GM23338 (cell line): ENCODE results near the gene PLCG2. TPM values are rescaled to one million over a fixed set of nuclear protein-coding genes. Genes with fewer than 3 reads are reported as not detected.
A peak's percentile ranks its signal among the peaks of the same experiment; 100 is the strongest.

Experiments
- ATAC-seq: fragments of 200-7000 bp; cut with Tn5 transposase; 3 replicates; pipeline ENCODE4 v1.9.1; 2020
- DNase-seq: peaks from one replicate; pipeline ENCODE4 v3.0.0-alpha.2; 2015; ENCODE audit warnings: low spot score
- H2AFZ ChIP-seq: fragments of 200-600 bp; sonication (generic); 2 replicates; pipeline ENCODE4 v1.8.0; 2016; ENCODE audit warnings: antibody characterized with exemption, mild to moderate bottlenecking, moderate library complexity
- H3F3A ChIP-seq: fragments of 200-600 bp; sonication (generic); replicated peaks from 2 replicates; pipeline ENCODE4 v1.8.0; 2017; ENCODE audit warnings: antibody characterized with exemption, mixed run types, low read depth
- H3K27ac ChIP-seq: fragments of 200-600 bp; sonication (generic); 2 replicates; pipeline ENCODE4 v1.6.1; 2016; ENCODE audit warnings: low read depth
- H3K27me3 ChIP-seq: fragments of 200-600 bp; sonication (generic); 2 replicates; pipeline ENCODE4 v1.8.0; 2016; ENCODE audit warnings: mild to moderate bottlenecking, mixed run types, moderate library complexity; ENCODE audit not compliant: insufficient read depth
- H3K36me3 ChIP-seq: fragments of 200-600 bp; sonication (generic); 2 replicates; pipeline ENCODE4 v1.8.0; 2016; ENCODE audit warnings: mild to moderate bottlenecking; ENCODE audit not compliant: insufficient read depth
- H3K4me1 ChIP-seq: fragments of 200-600 bp; sonication (generic); 2 replicates; pipeline ENCODE4 v1.8.0; 2016; ENCODE audit warnings: mild to moderate bottlenecking, moderate library complexity; ENCODE audit not compliant: insufficient read depth
- H3K4me2 ChIP-seq: fragments of 200-600 bp; sonication (generic); 2 replicates; pipeline ENCODE4 v1.7.1; 2017; ENCODE audit warnings: mixed run types
- H3K4me3 ChIP-seq: fragments of 200-600 bp; sonication (generic); 2 replicates; pipeline ENCODE4 v1.6.1; 2016; ENCODE audit warnings: mixed run types
- H3K79me2 ChIP-seq: fragments of 200-600 bp; sonication (generic); replicated peaks from 2 replicates; pipeline ENCODE4 v1.8.0; 2017; ENCODE audit warnings: mild to moderate bottlenecking; ENCODE audit not compliant: insufficient read depth
- H3K9me2 ChIP-seq: fragments of 200-600 bp; sonication (generic); 2 replicates; pipeline ENCODE4 v1.8.0; 2017; ENCODE audit not compliant: insufficient read depth
- H4K20me1 ChIP-seq: fragments of 200-600 bp; sonication (generic); replicated peaks from 2 replicates; pipeline ENCODE4 v1.8.0; 2017; ENCODE audit warnings: mild to moderate bottlenecking; ENCODE audit not compliant: insufficient read depth
- H3K27ac Mint-ChIP-seq: 2 replicates; pipeline ENCODE4 v1.8.0; 2020; ENCODE audit warnings: inconsistent platforms, mild to moderate bottlenecking, moderate library complexity, mixed read lengths
- H3K27me3 Mint-ChIP-seq: 3 replicates; pipeline ENCODE4 v1.8.0; 2022; ENCODE audit warnings: low read depth, mild to moderate bottlenecking, moderate library complexity, mixed read lengths, inconsistent platforms; ENCODE audit not compliant: insufficient read depth, poor library complexity
- H3K36me3 Mint-ChIP-seq: 3 replicates; pipeline ENCODE4 v1.8.0; 2021; ENCODE audit warnings: low read depth, mild to moderate bottlenecking, inconsistent platforms, moderate library complexity, mixed read lengths
- H3K4me1 Mint-ChIP-seq: 3 replicates; pipeline ENCODE4 v1.8.0; 2020; ENCODE audit warnings: mild to moderate bottlenecking, inconsistent platforms, mixed read lengths
- H3K4me3 Mint-ChIP-seq: 3 replicates; pipeline ENCODE4 v1.8.0; 2021; ENCODE audit warnings: moderate library complexity, mild to moderate bottlenecking, inconsistent platforms, mixed read lengths
- H3K9me3 Mint-ChIP-seq: 3 replicates; pipeline ENCODE4 v1.8.0; 2020; ENCODE audit warnings: moderate library complexity, mild to moderate bottlenecking, inconsistent platforms, mixed read lengths
- CREB1 ChIP-seq: fragments of 250-450 bp; sonication (Bioruptor Pico); IDR thresholded peaks from 2 replicates; pipeline ENCODE4 v1.5.0; 2020; ENCODE audit warnings: low read depth, mild to moderate bottlenecking, moderate library complexity
- EZH2 ChIP-seq: fragments of 200-600 bp; sonication (generic); IDR thresholded peaks from one replicate; pipeline ENCODE4 v1.8.0; 2017; ENCODE audit warnings: antibody characterized with exemption, mild to moderate bottlenecking, low read depth; ENCODE audit not compliant: unreplicated experiment
- JUNB ChIP-seq: IDR thresholded peaks from one replicate; pipeline ENCODE4 v1.6.1; 2016; ENCODE audit warnings: antibody characterized with exemption; ENCODE audit not compliant: unreplicated experiment
- NANOG ChIP-seq: IDR thresholded peaks from 2 replicates; pipeline ENCODE4 v1.6.1; 2016; ENCODE audit warnings: antibody characterized with exemption, borderline replicate concordance
- POLR2AphosphoS5 ChIP-seq: IDR thresholded peaks from 2 replicates; pipeline ENCODE4 v1.6.1; 2016; ENCODE audit warnings: antibody characterized with exemption, low read depth
- STAT1 ChIP-seq: IDR thresholded peaks from one replicate; pipeline ENCODE4 v1.6.1; 2016; ENCODE audit warnings: antibody characterized with exemption; ENCODE audit not compliant: unreplicated experiment
- ZNF114 ChIP-seq: fragments of 250-450 bp; sonication (Bioruptor Pico); IDR thresholded peaks from 2 replicates; pipeline ENCODE4 v1.5.0; 2020; ENCODE audit warnings: mild to moderate bottlenecking, moderate library complexity
- ZNF331 ChIP-seq: fragments of 250-450 bp; sonication (Bioruptor Pico); IDR thresholded peaks from 2 replicates; pipeline ENCODE4 v1.5.0; 2020; ENCODE audit warnings: low read depth, mild to moderate bottlenecking, moderate library complexity
- polyA plus RNA-seq: library from polyadenylated mRNA; unstranded; fragments of >200 nt; fragmentation: Nextera tagmentation; extraction: Ambion mirVana; gene quantifications from 2 replicates; pipeline ENCODE4 v1.2.1, GENCODE V29; 2016
- total RNA-seq: library from RNA; depleted of rRNA; stranded (reverse); fragments of >200 nt; shearing (Covaris generic); gene quantifications from 2 replicates; pipeline ENCODE4 v1.2.3, GENCODE V29; 2014
- TF ChIP-seq, protein P1 (sequence below): IDR thresholded peaks from one replicate; pipeline ENCODE4 v1.6.1; 2018; ENCODE audit warnings: antibody characterized with exemption; ENCODE audit not compliant: unreplicated experiment
- TF ChIP-seq, protein P2 (sequence below): fragments of 250-450 bp; sonication (Bioruptor Pico); IDR thresholded peaks from 2 replicates; pipeline ENCODE4 v1.5.0; 2020; ENCODE audit warnings: mild to moderate bottlenecking, moderate library complexity

Gene PLCG2
- total and polyA plus RNA-seq, 2 experiments from 2014 or later, result 2.4 to 5.9 TPM

DNA sequence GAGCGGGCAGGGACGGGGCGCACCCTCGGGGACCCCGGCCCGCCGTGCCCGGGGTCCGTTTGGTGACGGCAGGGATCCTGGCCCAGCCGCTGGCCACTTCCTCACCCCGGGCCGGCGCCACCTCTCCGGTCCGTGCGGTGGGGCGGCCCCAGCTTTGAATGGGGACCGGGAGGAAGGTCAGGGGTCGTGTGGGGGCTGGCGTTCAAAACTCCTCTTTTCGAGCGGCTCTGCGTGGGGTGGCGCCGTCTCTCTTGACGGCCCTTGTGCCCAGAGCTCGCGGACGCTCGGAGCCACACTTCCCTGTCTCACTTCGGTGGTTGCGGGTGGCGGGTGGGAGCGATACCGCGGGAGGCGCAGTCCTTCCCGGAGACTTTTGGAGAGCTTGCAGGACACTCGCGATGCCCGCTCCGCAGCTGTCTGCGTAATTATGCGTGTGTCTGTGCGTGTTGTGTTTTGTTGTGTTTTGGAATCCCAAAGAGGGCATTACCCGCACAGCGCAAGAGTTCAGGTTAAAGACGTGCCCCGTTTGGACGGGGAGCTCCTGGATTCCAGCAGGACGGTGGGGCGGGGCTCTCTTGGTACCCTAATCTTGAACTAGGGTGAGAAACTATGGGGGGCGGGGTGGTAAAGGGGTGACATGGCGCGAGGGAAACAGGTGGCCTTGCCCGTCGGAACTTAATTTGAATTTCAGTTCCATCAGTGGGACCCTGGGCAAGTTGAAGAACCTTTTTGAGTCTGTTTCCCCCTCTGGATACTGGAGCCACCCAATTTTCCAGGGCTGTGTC is 637 bp downstream of the PLCG2 start:
- ATAC-seq (peak; percentile 24), DNase-seq (peak; percentile 68)
- H2AFZ ChIP-seq, result peak overlapping the region; percentile 96
- no peaks in the 10 kb centered on the region for H3K79me2 ChIP-seq
- peaks cover 56% of the 10 kb centered on the region for H3K27me3 ChIP-seq
- H3K4me1 ChIP-seq, result no peaks in the 10 kb centered on the region
- no peaks in the 10 kb centered on the region; the same call in 1 of the 2 replicates for H4K20me1 ChIP-seq
- H3K36me3 ChIP-seq, result no peaks in the 10 kb centered on the region
- H3K27me3 Mint-ChIP-seq, result peaks cover 40% of the 10 kb centered on the region
- peaks cover 18% of the 10 kb centered on the region for H3K4me1 Mint-ChIP-seq
- H3K36me3 Mint-ChIP-seq, result no peaks in the 10 kb centered on the region; the same call in 2 of the 3 replicates
- no peak overlapping the region for H3K27ac ChIP-seq
- H3K9me3 Mint-ChIP-seq, result no peaks in the 10 kb centered on the region; the same call in 2 of the 3 replicates
- H3K9me2 ChIP-seq, result no peaks in the 10 kb centered on the region
- H3F3A ChIP-seq, result no peaks in the 10 kb centered on the region
- TF ChIP-seq ZNF331 (CRISPR knock-in tag), result no peak
- TF ChIP-seq EZH2, result peak; percentile 66
- peak overlapping the region; percentile 75 for H3K4me3 ChIP-seq
- peak overlapping the region; percentile 89 for H3K4me3 Mint-ChIP-seq
- peak overlapping the region; percentile 90 for H3K4me2 ChIP-seq
- H3K27ac Mint-ChIP-seq, result no peak overlapping the region

DNA sequence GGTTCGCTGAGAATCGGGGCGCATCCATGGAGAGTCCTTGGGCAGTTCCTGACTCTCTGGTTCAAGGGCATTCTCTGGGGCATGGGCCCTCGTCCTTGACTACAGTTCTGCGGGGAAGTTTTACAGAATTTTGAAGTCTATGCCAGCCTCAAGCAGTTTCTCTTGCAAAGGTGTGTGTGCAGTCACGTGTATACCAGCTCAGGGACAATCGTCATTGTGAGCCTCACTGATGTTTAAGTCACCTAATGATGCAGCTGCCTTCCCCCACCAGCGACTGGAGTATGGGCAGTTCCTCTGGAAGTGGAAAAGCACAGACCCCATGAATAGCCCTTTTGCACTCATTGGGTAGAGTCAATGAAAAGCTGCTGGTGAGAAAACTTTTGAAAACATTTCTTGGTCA is 1.3 kb downstream of the PLCG2 start:
- Mint-ChIP-seq H3K36me3 (no peaks in the 10 kb centered on the region; the same call in 2 of the 3 replicates), H3K27me3 (peaks cover 39% of the 10 kb centered on the region), H3K9me3 (no peaks in the 10 kb centered on the region; the same call in 2 of the 3 replicates), H3K4me1 (peaks cover 24% of the 10 kb centered on the region), H3K4me3 (peak overlapping the region; percentile 89), H3K27ac (no peak overlapping the region)
- Histone ChIP-seq H3F3A (no peaks in the 10 kb centered on the region), H3K79me2 (no peaks in the 10 kb centered on the region), H3K4me2 (no peak overlapping the region), H4K20me1 (no peaks in the 10 kb centered on the region; the same call in 1 of the 2 replicates), H3K27me3 (peaks cover 56% of the 10 kb centered on the region), H2AFZ (no peak overlapping the region), H3K9me2 (no peaks in the 10 kb centered on the region), H3K27ac (no peak overlapping the region), H3K4me1 (no peaks in the 10 kb centered on the region), H3K4me3 (peak overlapping the region; percentile 75; the same call in 1 of the 2 replicates), H3K36me3 (no peaks in the 10 kb centered on the region)
- no peak for DNase-seq
- no peak for ATAC-seq
- TF ChIP-seq POLR2AphosphoS5 (no peak), ZNF331 (CRISPR knock-in tag) (no peak), JUNB (no peak), ZNF114 (CRISPR knock-in tag) (no peak), STAT1 (no peak), NANOG (no peak), CREB1 (no peak)
- TF ChIP-seq, protein P1, sequence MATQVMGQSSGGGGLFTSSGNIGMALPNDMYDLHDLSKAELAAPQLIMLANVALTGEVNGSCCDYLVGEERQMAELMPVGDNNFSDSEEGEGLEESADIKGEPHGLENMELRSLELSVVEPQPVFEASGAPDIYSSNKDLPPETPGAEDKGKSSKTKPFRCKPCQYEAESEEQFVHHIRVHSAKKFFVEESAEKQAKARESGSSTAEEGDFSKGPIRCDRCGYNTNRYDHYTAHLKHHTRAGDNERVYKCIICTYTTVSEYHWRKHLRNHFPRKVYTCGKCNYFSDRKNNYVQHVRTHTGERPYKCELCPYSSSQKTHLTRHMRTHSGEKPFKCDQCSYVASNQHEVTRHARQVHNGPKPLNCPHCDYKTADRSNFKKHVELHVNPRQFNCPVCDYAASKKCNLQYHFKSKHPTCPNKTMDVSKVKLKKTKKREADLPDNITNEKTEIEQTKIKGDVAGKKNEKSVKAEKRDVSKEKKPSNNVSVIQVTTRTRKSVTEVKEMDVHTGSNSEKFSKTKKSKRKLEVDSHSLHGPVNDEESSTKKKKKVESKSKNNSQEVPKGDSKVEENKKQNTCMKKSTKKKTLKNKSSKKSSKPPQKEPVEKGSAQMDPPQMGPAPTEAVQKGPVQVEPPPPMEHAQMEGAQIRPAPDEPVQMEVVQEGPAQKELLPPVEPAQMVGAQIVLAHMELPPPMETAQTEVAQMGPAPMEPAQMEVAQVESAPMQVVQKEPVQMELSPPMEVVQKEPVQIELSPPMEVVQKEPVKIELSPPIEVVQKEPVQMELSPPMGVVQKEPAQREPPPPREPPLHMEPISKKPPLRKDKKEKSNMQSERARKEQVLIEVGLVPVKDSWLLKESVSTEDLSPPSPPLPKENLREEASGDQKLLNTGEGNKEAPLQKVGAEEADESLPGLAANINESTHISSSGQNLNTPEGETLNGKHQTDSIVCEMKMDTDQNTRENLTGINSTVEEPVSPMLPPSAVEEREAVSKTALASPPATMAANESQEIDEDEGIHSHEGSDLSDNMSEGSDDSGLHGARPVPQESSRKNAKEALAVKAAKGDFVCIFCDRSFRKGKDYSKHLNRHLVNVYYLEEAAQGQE, result no peak
- TF ChIP-seq, protein P2, sequence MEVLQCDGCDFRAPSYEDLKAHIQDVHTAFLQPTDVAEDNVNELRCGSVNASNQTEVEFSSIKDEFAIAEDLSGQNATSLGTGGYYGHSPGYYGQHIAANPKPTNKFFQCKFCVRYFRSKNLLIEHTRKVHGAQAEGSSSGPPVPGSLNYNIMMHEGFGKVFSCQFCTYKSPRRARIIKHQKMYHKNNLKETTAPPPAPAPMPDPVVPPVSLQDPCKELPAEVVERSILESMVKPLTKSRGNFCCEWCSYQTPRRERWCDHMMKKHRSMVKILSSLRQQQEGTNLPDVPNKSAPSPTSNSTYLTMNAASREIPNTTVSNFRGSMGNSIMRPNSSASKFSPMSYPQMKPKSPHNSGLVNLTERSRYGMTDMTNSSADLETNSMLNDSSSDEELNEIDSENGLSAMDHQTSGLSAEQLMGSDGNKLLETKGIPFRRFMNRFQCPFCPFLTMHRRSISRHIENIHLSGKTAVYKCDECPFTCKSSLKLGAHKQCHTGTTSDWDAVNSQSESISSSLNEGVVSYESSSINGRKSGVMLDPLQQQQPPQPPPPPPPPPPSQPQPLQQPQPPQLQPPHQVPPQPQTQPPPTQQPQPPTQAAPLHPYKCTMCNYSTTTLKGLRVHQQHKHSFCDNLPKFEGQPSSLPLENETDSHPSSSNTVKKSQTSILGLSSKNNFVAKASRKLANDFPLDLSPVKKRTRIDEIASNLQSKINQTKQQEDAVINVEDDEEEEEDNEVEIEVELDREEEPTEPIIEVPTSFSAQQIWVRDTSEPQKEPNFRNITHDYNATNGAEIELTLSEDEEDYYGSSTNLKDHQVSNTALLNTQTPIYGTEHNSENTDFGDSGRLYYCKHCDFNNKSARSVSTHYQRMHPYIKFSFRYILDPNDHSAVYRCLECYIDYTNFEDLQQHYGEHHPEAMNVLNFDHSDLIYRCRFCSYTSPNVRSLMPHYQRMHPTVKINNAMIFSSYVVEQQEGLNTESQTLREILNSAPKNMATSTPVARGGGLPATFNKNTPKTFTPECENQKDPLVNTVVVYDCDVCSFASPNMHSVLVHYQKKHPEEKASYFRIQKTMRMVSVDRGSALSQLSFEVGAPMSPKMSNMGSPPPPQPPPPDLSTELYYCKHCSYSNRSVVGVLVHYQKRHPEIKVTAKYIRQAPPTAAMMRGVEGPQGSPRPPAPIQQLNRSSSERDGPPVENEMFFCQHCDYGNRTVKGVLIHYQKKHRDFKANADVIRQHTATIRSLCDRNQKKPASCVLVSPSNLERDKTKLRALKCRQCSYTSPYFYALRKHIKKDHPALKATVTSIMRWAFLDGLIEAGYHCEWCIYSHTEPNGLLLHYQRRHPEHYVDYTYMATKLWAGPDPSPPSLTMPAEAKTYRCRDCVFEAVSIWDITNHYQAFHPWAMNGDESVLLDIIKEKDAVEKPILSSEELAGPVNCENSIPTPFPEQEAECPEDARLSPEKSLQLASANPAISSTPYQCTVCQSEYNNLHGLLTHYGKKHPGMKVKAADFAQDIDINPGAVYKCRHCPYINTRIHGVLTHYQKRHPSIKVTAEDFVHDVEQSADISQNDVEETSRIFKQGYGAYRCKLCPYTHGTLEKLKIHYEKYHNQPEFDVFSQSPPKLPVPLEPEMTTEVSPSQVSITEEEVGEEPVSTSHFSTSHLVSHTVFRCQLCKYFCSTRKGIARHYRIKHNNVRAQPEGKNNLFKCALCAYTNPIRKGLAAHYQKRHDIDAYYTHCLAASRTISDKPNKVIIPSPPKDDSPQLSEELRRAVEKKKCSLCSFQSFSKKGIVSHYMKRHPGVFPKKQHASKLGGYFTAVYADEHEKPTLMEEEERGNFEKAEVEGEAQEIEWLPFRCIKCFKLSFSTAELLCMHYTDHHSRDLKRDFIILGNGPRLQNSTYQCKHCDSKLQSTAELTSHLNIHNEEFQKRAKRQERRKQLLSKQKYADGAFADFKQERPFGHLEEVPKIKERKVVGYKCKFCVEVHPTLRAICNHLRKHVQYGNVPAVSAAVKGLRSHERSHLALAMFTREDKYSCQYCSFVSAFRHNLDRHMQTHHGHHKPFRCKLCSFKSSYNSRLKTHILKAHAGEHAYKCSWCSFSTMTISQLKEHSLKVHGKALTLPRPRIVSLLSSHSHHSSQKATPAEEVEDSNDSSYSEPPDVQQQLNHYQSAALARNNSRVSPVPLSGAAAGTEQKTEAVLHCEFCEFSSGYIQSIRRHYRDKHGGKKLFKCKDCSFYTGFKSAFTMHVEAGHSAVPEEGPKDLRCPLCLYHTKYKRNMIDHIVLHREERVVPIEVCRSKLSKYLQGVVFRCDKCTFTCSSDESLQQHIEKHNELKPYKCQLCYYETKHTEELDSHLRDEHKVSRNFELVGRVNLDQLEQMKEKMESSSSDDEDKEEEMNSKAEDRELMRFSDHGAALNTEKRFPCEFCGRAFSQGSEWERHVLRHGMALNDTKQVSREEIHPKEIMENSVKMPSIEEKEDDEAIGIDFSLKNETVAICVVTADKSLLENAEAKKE (CRISPR knock-in tag), result no peak
